ENCODE measurements around the gene EEFSEC. TPM values are rescaled to one million over a fixed set of nuclear protein-coding genes. Genes with fewer than 3 reads are reported as not detected.
A peak's percentile ranks its signal among the peaks of the same experiment; 100 is the strongest.

Gene EEFSEC
- total RNA-seq, 1 experiment from 2014 or later, result 9.5 TPM

- Histone ChIP-seq H3K14ac (ENCODE audit: insufficient read depth, low read length) (no peak overlapping the region), H2BK15ac (ENCODE audit: low read depth, low read length) (no peak overlapping the region), H4K20me1 (ENCODE audit: control insufficient read depth, insufficient read depth, insufficient read length) (no peaks in the 10 kb centered on the region), H3K23me2 (ENCODE audit: insufficient read length, low read depth, low read length, poor library complexity, severe bottlenecking) (no peaks in the 10 kb centered on the region), H3K27me3 (ENCODE audit: insufficient read depth, low read length) (no peaks in the 10 kb centered on the region), H3K4me1 (ENCODE audit: insufficient read depth, low read length) (peaks cover 25% of the 10 kb centered on the region; the same call in 1 of the 2 replicates), H4K91ac (ENCODE audit: insufficient read length, low read depth, low read length) (no peak overlapping the region), H3K9me3 (ENCODE audit: control insufficient read depth, low read depth, low read length) (no peaks in the 10 kb centered on the region), H4K5ac (ENCODE audit: insufficient read length, low read depth, low read length) (no peak overlapping the region), H3K4ac (ENCODE audit: low read depth, low read length) (no peak overlapping the region), H3K9ac (ENCODE audit: extremely low read depth, insufficient read length, low read length) (no peak overlapping the region), H3K56ac (ENCODE audit: insufficient read length, low read depth, low read length) (no peak overlapping the region), H2BK20ac (ENCODE audit: low read depth, low read length, poor library complexity, severe bottlenecking) (no peak overlapping the region), H3K79me2 (ENCODE audit: insufficient read depth, low read length) (no peaks in the 10 kb centered on the region), H3T11ph (ENCODE audit: low read length) (no peak overlapping the region), H2AFZ (ENCODE audit: low read length) (no peak overlapping the region), H2BK12ac (ENCODE audit: insufficient read length, low read depth, low read length) (no peak overlapping the region), H2AK5ac (ENCODE audit: insufficient read length, low read length) (no peak overlapping the region), H3K23ac (ENCODE audit: insufficient read length, low read depth, low read length) (no peak overlapping the region), H3K79me1 (ENCODE audit: insufficient read depth, low read depth, low read length, poor library complexity, severe bottlenecking) (no peaks in the 10 kb centered on the region), H3K18ac (ENCODE audit: insufficient read length, low read depth, low read length) (no peak overlapping the region), H2BK120ac (ENCODE audit: low read depth, low read length, poor library complexity, severe bottlenecking) (no peak overlapping the region), H4K8ac (replicated peaks; ENCODE audit: insufficient read length, low read depth, low read length) (no peak overlapping the region), H3K27ac (ENCODE audit: insufficient read length, low read depth, low read length) (no peak overlapping the region), H2BK5ac (ENCODE audit: insufficient read length, low read length) (no peak overlapping the region), H3K4me2 (ENCODE audit: insufficient read depth, insufficient read length, low read length) (no peak overlapping the region)
- WGBS (ENCODE audit: extremely low coverage, insufficient read length, low lambda C conversion rate), result no CpG with 5 or more reads among the region's 3 CpGs
- peaks cover 49% of the 10 kb centered on the region for H3K27me3 Mint-ChIP-seq (ENCODE audit: low read depth)
- peaks cover 0 to 4% (median 3%) of the 10 kb centered on the region in 3 experiments; a peak in 3 of 7 replicates for H3K36me3 Mint-ChIP-seq (ENCODE audit: insufficient read depth in 1 of 3, low read depth in 3 of 3)
- no peaks in the 10 kb centered on the region for H3K9me3 Mint-ChIP-seq
- peaks cover 77 to 83% of the 10 kb centered on the region in 2 experiments for H3K4me1 Mint-ChIP-seq
- H3K4me3 Mint-ChIP-seq, result peak overlapping the region in 1 of 2 experiments; percentile 27; a peak in 1 of 5 replicates
- H3K27ac Mint-ChIP-seq, result no peak overlapping the region
- no peak for TF ChIP-seq CTCF (conservative IDR thresholded peaks at IDR 0.05)
- no peak for DNase-seq
These were observed 126.3 kb downstream of the EEFSEC start for GRCh38 chr3:128279601-128279880.
